ENCODE measurements around the gene HACD3.

DNA sequence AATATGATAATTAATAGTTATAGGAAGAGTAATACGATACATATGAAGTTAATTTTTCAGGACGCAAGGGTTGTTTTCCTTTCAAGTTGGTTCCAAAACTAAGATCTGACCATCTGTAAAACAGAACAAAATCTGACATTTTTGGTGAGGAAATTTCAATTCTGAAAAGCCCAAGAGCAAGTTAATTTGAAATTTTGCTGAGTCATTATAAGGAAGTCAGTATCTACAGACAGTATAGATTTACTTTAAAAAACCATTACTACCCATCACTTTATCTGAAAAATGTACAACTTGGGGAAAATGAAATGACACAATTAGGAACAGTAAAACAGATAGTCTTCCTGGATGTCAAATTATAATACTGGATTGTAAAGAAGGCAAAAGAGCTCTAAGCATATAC is 68.2 kb downstream of the HACD3 start:
- TF ChIP-seq CTCF (IDR thresholded peaks at IDR 0.05; ENCODE audit: poor library complexity) (no peak), EZH2 (IDR thresholded peaks at IDR 0.05; ENCODE audit: borderline replicate concordance) (no peak)
